Measurements from ENCODE around the gene PTPN21.
A peak's percentile ranks its signal among the peaks of the same experiment; 100 is the strongest.

Gene PTPN21

GRCh38 chr14:88503754-88504406 is 50.9 kb downstream of the PTPN21 start:
- no peak for DNase-seq

DNA sequence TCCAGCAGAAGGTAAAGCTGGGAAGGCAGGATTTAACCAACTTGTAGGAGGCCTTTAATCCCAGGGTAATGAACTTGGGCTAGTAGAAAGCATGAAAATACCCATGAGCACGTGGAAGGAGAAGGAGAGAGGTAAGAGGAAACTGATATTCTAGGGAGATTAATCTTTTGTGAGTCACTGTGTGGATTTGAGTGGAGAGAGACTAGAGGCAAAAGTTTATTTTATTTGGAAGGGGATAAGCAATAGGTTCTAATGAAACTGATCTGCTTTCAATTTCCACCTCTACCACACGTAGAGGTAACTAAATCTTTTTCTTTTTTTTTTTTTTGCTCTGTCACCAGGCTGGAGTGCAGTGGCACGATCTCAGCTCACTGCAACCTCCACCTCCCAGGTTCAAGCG is 52.1 kb downstream of the PTPN21 start:
- DNase-seq: no peak

- DNase-seq: no peak
Observed at GRCh38 chr14:88500611-88501010, 54.2 kb downstream of the PTPN21 start.

DNA sequence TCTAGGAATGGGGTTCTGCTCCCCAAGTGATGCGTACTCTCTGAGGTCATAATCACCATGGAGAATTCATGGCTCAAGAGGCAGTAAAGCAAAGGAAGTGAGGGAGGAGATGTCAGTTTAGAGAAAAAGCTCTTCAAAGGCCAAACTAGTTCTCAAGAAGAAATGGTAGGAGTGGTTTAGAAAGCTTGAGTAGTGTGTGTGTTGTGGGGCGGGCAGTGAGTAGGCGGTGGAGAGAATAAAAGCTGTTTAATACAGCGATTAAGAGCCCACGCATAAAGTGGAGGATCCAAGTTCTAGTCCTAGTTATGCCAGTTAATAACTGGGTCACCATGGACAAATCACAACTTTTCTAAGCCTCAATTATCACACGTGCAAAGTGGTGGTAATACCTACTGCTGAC is 55.6 kb downstream of the PTPN21 start:
- no peak for DNase-seq

DNA sequence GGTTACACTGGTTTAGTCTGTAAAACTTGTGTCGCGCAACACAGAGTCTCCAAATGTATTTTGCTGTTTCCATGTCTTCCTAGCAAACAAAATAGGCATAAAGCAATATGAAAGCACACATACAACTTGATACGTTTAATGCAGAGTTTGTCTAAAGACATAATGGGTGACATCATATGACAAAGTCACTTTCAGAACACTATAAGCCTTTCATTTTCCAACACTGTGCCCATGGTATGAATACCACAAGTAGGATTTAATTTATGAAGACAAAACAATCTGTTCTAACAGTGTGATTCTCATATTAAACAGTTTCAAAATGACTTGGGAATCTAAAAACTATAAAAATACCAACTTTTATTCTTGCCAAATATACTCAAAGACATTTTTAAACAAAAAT is 58.4 kb downstream of the PTPN21 start:
- DNase-seq: no peak

GRCh38 chr14:88493392-88494185 is 61.2 kb downstream of the PTPN21 start:
- DNase-seq: no peak

DNA sequence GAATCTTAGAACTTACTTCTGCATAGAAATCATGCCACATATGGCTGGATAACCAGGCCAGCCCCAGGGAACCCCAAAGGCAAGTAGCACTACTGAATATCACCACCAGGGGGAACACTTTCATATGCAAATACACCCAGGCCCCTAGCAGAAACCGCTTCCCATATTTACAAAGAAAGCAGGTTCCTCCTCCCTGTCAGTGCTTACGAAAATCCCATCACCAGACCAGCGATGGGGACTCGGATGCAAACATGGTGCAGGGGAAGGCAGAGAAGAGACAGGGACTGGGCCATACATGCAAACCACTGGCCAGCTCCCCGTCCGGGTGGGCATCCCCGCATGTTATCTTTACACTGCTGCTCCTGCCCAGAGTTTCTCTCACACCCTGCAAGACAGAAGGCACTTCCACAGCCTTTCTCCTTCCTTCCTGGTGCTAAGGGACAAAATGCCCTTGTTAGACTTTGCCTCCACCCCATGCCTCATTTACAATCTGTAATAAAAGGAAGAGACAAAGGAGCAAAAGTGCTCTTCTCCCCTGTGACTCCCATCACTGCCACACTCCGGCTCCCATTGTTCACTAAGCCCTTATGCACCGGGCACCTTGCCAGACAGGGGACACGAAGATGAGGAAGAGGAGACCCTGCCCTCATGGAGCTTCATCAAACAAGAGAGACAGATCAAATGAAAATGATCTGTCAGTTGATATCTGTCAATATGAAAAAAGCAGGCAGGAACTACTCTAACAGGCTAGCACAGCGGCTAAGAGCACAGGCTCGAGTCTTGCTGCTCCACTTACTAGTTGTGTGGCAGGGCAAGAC is 62.3 kb downstream of the PTPN21 start:
- peak; percentile 51 for DNase-seq

GRCh38 chr14:88490168-88490567 is 64.6 kb downstream of the PTPN21 start:
- no peak for DNase-seq

- no peak for DNase-seq
Observed at GRCh38 chr14:88488897-88489296, 65.9 kb downstream of the PTPN21 start.

GRCh38 chr14:88488081-88488480 is 66.7 kb downstream of the PTPN21 start:
- DNase-seq: no peak

DNA sequence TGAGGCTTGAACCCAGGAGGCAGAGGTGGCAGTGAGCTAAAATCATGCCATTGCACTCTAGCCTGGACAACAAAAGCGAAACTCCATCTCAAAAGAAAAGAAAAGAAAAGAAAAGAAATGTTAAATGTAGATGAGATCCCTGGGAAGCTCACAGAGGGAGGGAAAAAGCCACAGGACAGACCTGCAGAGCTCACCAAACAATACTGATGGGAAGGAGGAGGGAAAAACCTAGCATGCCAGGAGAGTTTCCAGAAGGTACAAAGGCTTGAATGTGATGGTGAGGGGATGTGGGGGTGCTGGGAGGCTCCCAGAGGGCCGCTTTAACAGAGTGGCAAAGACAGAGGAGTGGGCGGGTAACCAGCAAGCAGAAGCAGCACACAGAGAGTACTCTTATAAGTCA is 72.3 kb downstream of the PTPN21 start:
- DNase-seq: no peak

- no peak for DNase-seq
Observed at GRCh38 chr14:88481794-88482193, 73.0 kb downstream of the PTPN21 start.

- DNase-seq: no peak
Observed at GRCh38 chr14:88481059-88481458, 73.7 kb downstream of the PTPN21 start.

GRCh38 chr14:88479574-88479987 is 75.2 kb downstream of the PTPN21 start:
- no peak for DNase-seq

- DNase-seq: no peak
Observed at GRCh38 chr14:88478931-88479330, 75.9 kb downstream of the PTPN21 start.

DNA sequence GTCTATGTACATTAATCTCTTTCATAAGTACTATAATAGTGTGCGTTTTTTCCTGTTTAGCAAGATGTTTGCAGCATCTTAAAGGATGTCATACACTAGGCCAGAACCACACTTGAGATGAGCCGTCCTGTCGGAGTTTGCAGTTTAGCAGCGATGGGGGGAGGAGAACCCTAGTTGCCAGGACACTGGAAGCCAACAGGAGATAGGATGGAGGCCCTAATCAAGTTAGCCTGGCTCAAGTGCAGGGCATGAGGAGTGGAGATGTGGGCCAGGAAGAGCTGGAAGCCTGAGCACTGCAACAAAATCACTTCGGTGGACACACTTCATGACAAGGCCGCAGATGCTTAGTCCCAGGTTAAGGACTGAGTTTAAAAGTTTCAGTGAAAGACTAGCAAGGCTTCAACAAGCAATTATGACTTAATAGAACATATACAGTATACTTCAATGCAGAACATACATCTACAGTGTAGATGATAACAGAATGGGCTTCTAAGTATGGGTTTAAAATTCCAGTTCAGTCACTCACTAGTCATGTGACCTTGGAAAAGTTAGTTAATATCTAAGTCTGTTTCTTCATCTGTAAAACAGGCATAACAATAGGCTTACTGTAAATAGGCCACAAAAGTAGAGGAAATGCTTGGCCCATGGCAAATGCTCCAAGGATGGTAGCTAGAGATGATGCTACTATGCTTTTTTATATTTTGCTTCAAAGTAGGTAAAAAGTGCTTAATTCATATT is 77.1 kb downstream of the PTPN21 start:
- DNase-seq: no peak

- no peak for DNase-seq
Observed at GRCh38 chr14:88476825-88477224, 78.0 kb downstream of the PTPN21 start.

DNA sequence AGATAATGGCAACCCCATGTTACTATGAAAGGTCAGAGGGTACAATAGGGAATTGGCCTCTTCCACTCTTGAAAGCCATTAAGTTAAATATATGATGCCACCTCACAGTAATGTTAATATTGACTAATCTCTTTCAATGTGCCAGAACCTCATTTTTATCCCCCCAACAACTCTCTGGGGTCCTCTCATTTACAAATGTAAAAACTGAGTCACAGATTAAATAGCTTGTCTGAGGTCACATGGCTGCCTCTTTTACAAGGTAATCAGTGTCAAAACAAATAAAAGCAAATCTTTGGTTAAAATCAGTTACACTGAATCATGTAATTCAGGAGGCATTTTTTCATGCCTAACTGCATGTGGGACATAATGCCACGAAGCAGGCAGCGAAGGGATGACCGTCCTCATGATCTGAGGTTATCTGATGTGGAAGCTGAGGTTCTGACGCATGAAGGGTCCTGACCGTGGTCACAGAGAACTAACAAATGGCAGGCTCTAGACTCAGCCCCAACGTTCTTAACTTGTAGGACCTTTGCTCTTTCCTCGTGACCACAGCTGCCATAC is 78.5 kb downstream of the PTPN21 start:
- DNase-seq: no peak

GRCh38 chr14:88473791-88474190 is 81.0 kb downstream of the PTPN21 start:
- DNase-seq: no peak

DNA sequence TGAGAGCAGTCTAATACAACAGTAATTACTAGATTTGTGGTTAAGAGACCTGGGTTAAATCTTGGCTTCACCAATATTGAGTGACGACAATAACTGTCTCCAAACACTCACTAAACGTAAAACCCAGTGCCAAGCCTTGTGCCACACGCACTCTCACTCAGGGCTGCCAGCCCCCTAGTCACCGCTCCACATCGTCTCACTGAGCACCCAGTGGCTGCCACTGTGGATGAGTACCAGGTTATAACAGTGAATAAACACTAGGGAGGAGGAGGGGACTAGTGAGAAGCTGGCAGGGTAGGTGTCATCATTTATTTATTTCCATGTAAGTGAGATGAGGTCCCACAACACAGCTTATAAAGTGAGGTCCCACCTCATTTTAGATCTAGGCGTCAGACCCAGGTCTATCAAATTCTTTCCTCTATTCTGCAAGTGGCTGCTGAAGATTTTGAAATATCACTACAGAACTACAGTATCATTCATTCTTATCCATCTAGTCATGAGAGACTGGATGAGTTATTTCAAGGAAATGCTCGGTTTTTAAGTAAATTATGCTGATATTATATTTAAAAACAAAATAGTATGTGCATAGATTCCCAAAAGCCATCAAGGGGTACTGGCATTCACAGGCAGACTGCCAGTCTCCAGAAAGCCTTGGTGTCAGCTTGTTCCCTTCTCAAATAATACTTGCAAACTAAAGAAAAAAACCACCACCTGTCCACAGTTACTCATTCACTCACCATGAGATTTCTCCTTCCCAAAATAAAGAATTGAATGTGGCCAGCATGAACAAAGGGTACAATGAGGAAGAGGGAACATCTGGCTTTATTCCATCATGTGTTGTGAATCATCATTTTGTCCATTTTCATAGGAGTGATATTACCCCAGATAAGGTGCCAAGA is 84.0 kb downstream of the PTPN21 start:
- DNase-seq: no peak

GRCh38 chr14:88468406-88468805 is 86.4 kb downstream of the PTPN21 start:
- no peak for DNase-seq

GRCh38 chr14:88463318-88463717 is 91.5 kb downstream of the PTPN21 start:
- DNase-seq: no peak

All from stimulated activated CD4-positive, alpha-beta T cell treated with anti-CD3 and anti-CD28 coated beads, Interleukin-1b, Interleukin-23, amount 100 ng/mL, for 48 hours (primary cell).